Umbilical cord (tissue), 2 donors: ENCODE results near the gene CDKAL1. TPM values are rescaled to one million over a fixed set of nuclear protein-coding genes. Genes with fewer than 3 reads are reported as not detected.

ENCODE experiments used
- DNase-seq: peaks from one replicate; pipeline ENCODE4 v3.0.0-alpha.2; 2015; ENCODE audit warnings: low spot score
- total RNA-seq: library from RNA; depleted of rRNA; stranded (reverse); fragments of >200 nt; gene quantifications from one replicate; pipeline ENCODE4 v1.2.3, GENCODE V29; 2014; ENCODE audit warnings: low replicate concordance; ENCODE audit not compliant: insufficient read depth

The CDKAL1 gene
- total RNA-seq, 1 donor from 2014 or later = 24.6 TPM

DNA sequence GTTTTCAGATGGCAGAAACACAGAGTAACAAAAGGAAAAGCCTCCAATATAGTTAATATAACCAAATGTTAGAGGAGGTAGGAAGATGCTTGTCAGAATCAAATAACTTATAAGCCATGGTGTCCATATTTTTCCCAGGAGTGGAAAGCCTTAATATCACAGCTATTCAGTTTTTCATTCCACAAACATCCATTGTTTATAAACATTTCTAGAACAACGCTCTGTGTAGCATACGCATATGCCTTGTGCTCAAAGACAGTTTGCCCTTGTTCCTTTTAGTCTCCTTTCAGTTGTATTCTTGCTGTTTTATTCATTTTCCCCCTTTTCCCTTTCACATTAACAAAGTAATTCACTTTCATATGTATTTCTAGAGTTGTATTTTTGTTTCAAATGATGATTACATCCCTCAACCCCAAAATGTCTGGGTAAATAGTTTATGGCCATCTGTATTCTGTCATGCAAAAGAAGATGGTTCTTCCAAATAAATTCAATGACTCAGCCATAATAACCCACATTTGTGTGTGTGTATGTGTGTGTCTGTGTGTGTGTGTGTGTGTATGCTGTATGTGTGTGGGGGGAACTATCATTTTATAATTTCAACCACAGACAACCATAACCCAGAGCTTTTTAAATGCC, 603.6 kb downstream of the CDKAL1 start:
- peak; percentile 31 for DNase-seq

DNA sequence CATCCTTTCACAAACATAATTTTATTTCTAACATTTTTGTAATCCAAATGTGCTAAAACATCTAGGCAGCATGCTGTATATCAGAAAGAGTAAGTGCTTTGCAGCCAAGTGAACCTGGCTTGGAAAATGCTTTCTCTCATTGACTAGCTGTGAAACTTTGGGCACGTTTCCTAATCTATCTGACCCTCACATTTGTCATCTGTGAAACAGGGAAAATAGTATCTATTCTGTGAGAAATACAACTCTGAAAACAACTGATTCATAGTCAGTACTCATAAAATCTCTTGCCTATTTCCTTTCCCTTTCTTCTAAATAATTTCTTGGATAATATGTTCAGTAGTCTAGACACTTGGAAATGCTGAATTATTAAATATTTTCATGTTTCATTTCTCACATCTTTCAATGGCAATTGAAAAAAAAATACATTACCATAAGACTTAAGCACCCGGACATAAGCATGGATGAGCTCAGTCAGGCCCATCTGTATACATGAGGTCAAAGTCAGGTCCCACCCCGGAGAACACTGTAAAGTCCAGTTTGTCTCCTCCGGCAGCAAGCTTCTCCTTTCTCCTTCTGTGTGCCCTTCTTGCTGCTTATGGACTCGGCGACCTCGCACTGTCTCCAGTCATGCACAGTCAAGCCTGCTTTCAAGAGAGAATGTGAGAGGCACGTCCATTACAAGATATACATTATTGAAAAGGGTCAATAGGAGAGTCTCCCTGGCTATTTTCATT, 604.2 kb downstream of the CDKAL1 start:
- no peak for DNase-seq

DNA sequence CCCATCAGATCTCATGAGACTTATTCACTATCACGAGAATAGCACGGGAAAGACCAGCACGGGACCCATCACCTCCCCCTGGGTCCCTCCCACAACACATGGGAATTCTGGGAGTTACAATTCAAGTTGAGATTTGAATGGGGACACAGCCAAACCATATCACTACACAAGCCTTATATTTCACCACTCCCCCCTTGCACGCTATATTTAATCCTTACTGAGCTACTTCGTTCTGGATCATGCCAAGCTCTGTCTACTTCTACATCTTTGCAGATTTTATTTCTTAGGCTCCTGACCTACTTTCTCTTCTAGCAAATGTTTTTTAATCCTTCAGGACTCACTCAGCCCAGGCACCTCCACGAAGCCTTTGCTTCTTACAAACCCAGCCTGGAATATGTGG, 606.7 kb downstream of the CDKAL1 start:
- peak; percentile 35 for DNase-seq

DNA sequence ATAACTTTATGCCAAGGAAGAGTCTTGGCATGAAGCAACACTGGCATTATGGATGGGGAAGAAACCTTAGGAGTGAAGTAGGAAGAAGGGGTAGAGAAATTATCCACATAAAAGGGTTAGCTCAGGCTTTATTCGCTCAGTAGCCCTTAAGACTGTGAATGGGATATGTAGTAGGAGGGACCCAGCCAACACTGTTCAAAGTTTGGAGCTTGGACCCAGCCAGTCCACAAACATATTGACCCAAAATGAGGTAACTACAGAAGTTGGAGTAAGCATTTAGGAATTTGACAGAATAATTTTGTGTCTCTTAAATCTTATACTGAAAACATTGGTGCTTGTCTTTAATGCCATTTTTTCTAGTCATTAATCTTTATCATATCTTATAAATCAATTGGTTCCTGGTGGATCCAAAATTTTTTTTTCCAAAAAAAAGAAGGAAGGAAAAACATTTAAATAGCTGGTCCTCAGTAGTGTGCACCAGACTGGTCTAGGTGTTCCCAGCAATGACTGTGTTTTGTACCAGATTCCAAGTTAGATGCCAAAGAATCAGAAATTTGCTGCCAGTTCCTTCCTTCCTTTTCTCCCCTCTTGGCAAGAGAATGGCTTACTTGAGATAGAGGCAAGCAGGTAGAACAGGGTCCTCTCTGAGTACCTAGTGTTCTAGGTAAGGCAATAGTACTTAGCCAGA, 607.5 kb downstream of the CDKAL1 start:
- no peak for DNase-seq

DNA sequence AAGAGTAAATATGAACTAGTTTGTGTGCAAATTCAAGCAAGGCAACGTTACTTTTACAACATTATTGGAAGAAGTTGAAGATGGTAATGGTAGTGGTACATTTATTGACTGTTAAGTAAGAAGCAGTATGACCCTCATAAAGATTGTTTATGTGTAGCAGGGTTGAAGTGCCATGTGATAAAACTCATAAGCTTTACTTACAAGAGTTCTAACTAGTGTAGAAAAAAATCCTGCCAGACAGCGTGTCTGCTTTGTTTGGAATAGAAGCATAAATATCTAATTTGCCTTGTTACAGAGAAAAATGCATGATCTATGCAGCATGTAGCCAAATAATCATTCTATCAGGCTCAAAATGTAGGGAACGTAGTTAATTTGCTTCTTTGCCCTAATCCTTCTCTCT, 608.5 kb downstream of the CDKAL1 start:
- DNase-seq = peak; percentile 17

DNA sequence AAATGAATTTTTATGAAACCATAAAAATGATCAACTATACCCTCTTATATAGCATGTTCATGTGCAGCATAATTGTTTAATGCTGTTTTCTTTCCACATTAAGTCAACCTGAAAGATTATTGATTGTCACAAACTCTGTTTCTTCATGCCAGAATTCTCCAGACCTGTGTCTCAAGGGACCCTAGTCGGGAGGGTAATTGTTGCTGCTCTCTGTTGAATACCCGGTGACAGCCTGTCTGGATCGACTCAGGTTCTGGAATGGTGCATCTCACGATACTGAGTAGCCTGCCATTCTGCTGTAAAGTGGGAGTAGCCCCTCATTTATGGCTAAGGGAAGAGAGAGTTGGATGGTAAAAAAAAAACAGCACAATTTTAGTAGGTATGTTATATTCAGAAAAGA, 609.4 kb downstream of the CDKAL1 start:
- DNase-seq = no peak

DNA sequence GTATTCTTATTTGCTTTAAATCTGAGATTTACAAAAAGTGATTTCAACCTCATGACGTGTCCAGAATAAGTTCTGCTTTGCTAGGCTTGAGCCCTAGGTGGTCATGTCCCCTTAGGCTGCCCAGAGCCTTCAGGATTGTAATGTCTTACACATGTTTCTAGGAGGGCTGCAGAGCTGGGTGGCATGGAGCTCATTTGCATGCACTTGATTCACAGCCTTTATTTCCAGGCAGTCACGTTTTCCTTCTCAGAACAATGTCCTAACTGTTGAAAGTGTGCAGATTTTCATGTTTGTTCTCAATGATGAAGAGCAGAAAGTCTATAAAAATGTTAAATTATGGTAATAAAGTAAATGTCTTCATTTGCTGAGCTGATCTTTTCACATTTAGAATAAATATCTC, 610.7 kb downstream of the CDKAL1 start:
- DNase-seq = no peak

DNA sequence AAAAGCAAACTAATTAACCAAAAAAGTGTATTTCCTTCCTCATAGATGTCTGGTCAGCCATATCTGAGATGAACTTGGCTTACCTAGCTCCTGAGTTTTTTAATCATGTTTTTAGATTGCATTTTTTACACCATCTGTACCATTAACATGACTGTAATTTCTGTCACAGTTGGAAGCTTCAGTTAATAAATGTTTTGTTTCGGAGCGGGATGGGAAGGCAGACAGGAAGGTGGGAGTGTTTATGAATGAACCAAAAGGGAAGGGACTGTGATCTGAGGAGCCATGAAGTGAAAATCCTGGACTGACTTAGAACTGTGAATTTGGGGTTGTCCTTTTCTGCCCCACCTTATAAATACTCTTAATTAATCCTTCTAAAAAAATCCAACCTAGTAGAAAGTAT, 613.7 kb downstream of the CDKAL1 start:
- DNase-seq = no peak

DNA sequence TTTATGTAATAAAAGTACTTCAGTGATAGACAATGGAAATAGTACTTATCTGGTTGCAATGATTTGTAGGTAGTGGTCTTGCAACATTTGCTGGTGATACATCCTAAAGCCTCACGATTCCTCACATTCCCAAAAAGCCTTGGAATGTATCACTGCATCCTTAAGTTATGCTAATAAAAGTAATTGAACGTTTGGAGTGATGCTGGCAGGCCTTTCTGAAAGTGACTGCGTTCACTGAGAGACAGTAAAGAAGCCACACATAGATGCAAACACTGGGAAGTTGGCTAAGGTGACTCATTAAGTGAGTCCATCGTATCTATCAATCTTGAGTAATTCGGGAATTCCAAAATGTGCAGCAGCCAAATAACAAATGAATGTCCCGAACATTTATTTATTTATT, 615.2 kb downstream of the CDKAL1 start:
- no peak for DNase-seq

DNA sequence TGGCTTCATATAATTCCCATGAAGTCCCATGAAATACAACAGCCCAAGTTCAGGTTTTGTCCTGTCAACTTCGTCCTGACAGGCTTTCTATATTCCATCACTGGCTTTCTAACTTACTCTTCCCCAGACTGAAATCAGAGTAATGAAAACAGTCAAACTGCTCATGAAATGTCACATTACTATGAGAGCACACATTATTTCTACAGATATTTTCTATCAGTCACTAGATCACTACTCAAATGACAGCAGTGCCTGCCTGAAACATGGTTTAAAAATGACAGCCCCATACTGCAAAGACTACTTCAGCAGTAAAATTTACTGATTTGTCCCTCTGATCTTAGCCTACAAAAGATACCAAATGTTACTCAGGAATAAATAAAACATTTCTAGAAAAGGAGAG, 616.4 kb downstream of the CDKAL1 start:
- DNase-seq = no peak

DNA sequence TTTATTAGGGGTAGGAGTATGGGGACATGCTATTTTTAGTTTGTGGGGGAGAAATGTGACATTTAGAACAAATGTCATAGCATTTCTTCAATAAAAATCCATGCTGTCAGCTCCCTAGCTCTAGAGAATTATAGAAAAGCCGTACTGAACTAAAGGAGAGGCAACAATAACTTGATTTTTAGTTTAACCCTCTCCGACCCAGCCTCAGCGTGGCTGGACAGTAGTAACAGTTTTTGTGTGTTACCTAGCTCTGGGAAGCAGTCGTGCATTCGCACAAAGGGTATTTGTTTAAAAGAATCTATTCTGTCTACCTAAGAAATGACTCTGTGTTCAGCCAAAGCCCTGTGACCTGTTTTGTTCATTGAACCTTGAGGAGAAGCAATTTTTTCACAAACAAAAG, 616.9 kb downstream of the CDKAL1 start:
- no peak for DNase-seq

DNA sequence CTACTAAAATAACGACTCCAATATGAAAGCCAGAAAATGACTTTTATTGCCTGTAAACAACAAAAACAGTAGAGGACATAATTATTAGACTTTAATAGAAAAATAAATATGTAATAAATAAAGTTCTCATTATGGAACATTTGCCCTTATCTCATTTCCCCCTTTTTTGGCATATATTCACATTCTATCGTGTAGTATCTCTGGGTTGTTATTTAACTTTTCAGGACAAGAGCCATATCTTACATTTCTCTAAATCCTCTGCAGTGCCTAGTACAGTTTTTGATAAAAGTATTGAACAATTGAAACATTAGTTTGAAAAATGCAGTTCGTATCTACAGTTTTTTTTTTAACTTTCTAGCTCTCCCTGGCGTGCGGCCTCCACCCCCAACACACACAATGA, 617.3 kb downstream of the CDKAL1 start:
- no peak for DNase-seq

DNA sequence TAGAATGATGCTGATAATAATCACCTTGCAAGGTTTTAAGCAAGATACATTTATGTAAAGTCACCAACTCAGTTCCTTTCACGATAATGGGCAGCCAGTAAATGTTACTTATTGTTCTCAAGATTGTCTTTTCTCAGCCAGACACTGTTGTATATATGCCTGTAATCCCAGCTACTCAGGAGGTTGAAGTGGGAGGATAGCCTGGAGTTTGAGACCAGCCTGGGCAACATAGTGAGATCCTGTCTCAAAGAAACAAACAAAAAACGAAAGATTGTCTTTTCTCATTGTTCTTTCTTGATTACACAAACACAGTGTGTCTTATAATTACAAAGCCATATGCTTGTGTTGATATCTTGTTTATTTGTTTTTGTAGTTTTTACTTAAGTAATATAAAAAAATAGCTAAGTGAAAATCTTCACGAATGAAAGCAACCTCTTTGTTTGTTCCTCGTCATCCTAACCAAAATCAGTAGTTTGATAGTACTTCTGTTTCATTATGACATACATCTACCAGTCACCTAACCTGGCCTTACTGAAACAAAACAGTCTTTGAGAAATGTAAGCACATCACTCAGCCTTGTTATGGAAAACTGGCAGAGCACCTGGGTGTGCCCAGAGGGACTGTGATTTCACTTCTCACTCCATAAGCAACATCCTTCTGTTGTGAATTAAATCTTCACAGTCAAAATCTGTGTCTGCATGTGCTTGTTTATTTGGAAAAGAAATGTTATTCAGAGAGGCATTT, 623.1 kb downstream of the CDKAL1 start:
- peak; percentile 25 for DNase-seq

DNA sequence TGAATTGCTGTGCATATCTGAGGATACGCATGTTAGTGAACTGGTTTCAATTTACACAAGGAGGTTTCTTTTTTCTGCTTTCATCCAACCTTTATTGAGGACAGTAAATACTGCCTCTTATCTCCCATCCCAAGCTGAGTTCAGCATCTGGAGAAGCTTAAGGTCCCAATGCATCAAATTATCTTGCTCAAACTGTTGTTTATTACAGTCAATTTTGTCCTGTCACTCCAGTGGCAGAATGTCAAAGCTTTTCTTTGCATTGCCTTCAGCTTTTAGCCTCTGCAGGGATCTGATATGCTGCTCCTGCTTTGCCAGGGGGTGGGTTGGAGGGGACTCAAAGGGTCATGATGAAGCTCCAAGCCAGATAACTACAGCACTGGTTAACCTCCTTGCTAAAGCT, 623.9 kb downstream of the CDKAL1 start:
- peak; percentile 78 for DNase-seq

DNA sequence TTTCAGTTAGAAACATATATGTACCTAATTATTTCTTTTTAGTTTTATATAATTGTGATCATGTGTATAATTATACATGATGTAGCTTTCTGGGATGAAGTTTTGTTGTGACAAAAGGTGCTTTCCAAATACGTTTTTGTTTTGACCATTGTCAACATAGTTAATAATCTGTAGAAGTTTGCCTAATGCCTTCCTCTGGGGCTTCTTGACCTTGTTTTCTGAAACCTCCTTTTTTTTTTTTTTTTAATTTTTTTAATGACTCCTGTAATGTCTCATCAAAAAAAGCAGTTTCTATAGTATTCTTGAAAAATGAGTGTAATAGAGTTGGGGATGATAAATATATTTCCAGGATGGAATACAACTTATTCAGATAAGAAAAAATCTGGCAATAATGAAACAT, 624.6 kb downstream of the CDKAL1 start:
- no peak for DNase-seq

DNA sequence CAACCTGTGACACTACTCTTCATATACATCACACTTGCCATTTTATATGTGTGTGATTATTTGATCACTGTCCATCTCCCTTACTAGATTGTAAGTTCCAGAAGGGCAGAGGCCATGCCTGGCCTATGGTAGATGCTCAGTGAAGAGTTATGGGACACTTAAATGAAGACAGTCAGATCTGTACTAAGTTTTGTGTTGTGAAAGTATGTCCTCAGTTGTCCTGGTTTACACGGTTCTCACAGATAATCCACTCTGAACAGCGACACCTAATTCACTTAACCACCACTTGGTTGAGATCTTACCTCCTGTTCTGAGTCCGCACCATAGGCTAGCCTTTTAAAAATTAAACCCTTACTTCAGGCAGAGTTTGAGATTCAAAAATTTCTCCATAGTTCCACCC, 625.2 kb downstream of the CDKAL1 start:
- DNase-seq = no peak

DNA sequence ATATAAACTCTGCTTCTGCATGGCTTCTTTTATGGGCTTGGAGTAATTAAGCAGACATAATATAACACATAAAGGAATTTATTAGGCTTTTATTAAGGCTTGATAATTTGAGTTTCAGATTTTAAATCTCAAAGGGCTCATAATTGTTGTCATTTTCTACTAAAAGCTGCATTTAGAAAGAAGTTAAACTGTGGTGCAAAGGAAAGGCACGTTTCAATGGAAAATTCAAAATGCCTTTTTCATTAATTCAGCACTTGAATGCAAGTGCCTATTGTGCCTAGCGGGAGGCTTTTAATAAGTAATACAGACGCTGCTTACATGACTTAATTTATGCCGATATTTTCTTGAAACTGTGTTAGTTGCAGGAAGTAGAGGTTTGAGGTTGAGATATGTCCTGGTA, 627.5 kb downstream of the CDKAL1 start:
- DNase-seq = no peak

DNA sequence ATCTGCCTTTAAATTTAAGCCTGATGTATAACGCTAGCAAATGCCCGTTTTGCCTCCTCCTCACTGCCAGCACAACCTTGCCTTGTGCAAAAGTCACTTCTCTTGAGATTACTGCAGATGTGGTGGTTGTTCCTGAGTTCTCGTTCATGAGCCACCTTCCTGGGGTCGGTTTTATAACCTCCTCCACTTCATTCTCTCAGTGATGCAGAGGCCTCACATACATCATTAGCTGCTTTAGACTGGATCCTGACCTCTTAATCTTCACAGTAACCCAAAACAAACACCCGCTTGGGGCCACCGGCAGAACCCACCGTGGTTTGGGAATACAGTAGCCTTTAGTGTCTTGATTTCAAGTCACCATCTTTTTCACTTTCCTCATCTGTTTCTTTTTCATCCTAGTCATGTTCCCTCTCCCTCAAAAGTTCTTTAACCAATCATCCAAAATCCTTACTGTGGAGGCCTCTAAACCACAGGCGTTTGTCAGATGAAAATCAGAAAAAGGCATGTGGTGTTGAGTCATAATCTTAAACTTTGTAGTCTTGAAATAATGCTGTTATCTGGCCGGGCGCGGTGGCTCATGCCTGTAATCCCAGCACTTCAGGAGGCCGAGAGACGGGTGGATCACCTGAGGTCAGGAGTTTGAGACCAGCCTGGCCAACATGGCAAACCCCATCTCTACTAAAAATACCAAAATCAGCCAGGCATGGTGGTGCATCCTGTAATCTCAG, 629.0 kb downstream of the CDKAL1 start:
- DNase-seq = peak; percentile 49

DNA sequence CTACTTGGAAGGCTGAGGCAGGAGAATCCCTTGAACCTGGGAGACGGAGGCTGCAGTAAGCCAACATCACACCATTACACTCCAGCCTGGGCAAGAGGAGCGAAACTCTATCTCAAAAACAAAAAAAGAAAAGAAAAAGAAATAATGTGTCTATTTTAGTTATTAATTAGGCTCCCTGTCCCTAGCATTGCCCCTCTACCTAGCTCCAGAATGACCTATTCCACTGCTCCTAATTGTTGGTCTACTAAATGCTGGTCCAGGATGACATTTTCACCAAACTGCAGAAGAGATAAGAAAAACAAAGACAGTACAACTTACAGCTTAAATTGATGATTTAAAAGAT, 629.6 kb downstream of the CDKAL1 start:
- DNase-seq = no peak

DNA sequence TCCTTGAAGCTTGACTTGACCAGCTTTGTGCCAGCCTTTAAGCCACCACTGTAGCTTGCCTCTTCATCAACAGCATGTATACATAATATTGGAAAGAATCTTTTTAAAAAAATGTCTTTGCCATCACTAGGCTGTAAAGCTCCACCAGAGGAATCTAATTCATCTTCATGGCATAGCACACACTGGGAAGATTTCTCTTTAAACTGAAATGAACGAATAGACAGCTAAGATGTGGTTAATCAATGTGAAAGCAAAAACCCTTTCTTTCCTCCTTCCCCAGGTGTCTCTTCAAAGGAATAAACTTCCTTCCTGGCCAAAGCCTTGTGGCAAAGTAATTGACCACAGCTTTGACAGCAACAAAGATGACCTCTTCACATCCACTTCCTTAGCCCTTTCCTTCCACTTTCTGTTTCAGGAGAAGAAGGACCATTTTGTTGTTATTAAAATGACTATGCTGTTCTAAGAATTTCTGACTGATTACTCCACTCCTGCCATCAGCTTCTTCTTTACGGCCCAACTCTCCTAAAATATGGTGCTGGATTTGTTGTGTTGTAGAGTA, 630.6 kb downstream of the CDKAL1 start:
- DNase-seq = no peak

DNA sequence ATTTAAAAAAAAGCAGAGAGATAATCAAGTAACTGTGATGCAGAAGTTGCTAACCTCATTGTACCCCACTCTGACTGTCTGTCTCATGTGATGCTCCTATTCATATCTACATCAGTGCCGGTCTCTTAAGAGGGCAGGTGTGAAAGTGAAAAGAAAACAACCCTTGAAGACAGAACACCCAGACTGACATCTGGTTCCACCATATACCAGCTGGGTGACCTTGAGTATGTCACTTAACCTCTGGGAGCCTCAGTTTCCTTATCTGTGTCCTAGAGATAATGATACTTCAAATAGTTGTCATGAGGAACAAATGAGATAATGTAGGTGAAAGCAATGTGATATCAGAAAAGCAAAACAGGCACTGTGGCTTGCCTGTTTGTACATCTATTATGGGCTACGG, 632.5 kb downstream of the CDKAL1 start:
- DNase-seq = no peak
